ENCODE results near the gene NECTIN3. TPM values are rescaled to one million over a fixed set of nuclear protein-coding genes. Genes with fewer than 3 reads are reported as not detected.
A peak's percentile ranks its signal among the peaks of the same experiment; 100 is the strongest.

Gene NECTIN3
- total RNA-seq, 1 experiment from 2014 or later = not detected

GRCh38 chr3:111072031-111072921 is 660 bp downstream of the NECTIN3 start:
- Histone ChIP-seq H3K27ac (ENCODE audit: low read length) (no peak overlapping the region), H3K9me3 (ENCODE audit: low read length) (no peaks in the 10 kb centered on the region; the same call in 1 of the 2 replicates), H3K9me2 (replicated peaks; ENCODE audit: insufficient read depth, low read length) (no peaks in the 10 kb centered on the region; the same call in 1 of the 2 replicates), H4K20me1 (ENCODE audit: insufficient read depth, low read depth, low read length) (no peaks in the 10 kb centered on the region), H3K36me3 (ENCODE audit: insufficient read depth, low read length) (no peaks in the 10 kb centered on the region), H3K4me1 (ENCODE audit: low read length) (no peaks in the 10 kb centered on the region), H3K9ac (ENCODE audit: low read length) (no peak overlapping the region), H3K4me2 (ENCODE audit: low read depth, low read length, poor library complexity, severe bottlenecking) (no peak overlapping the region), H3K4me3 (ENCODE audit: low read length) (no peak overlapping the region), H3K27me3 (ENCODE audit: low read length) (no peaks in the 10 kb centered on the region), H2AFZ (ENCODE audit: low read length) (no peak overlapping the region), H3K79me2 (ENCODE audit: low read length) (no peaks in the 10 kb centered on the region)
- no peak for DNase-seq

DNA sequence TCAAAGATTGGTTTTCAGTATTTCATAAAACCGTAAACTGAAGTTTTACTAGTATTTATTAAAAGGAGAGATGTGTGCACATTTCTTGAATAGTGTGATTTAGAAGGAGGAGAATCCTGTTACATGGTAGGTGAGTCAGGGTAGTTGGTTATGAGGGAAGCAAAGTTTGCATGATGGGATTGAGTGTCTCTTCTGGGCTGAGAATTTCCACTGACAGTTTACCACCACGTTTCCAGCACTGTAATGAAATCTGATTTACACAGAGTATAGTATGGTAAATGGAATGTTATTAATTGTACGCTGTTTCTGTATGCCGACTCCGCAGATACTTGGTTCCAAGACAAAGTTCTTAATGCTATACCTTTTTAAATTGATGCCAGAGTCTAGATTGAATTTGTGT is 1.6 kb downstream of the NECTIN3 start:
- H3K4me1 ChIP-seq (ENCODE audit: low read length) = no peaks in the 10 kb centered on the region
- no peaks in the 10 kb centered on the region for H3K79me2 ChIP-seq (ENCODE audit: low read length)
- no peaks in the 10 kb centered on the region for H4K20me1 ChIP-seq (ENCODE audit: insufficient read depth, low read depth, low read length)
- no peaks in the 10 kb centered on the region; the same call in 1 of the 2 replicates for H3K9me3 ChIP-seq (ENCODE audit: low read length)
- no peak overlapping the region for H2AFZ ChIP-seq (ENCODE audit: low read length)
- no peaks in the 10 kb centered on the region for H3K27me3 ChIP-seq (ENCODE audit: low read length)
- H3K4me2 ChIP-seq (ENCODE audit: low read depth, low read length, poor library complexity, severe bottlenecking) = no peak overlapping the region
- no peak for DNase-seq
- H3K9me2 ChIP-seq (replicated peaks; ENCODE audit: insufficient read depth, low read length) = no peaks in the 10 kb centered on the region; the same call in 1 of the 2 replicates
- no peak overlapping the region for H3K27ac ChIP-seq (ENCODE audit: low read length)
- no peaks in the 10 kb centered on the region for H3K36me3 ChIP-seq (ENCODE audit: insufficient read depth, low read length)
- no peak overlapping the region for H3K4me3 ChIP-seq (ENCODE audit: low read length)
- H3K9ac ChIP-seq (ENCODE audit: low read length) = no peak overlapping the region

GRCh38 chr3:111076732-111077131 is 5.1 kb downstream of the NECTIN3 start:
- DNase-seq = no peak
- Histone ChIP-seq H3K9me2 (replicated peaks; ENCODE audit: insufficient read depth, low read length) (no peaks in the 10 kb centered on the region; the same call in 1 of the 2 replicates), H3K4me2 (ENCODE audit: low read depth, low read length, poor library complexity, severe bottlenecking) (no peak overlapping the region), H3K4me3 (ENCODE audit: low read length) (no peak overlapping the region), H3K79me2 (ENCODE audit: low read length) (no peaks in the 10 kb centered on the region), H4K20me1 (ENCODE audit: insufficient read depth, low read depth, low read length) (no peaks in the 10 kb centered on the region), H3K27me3 (ENCODE audit: low read length) (no peaks in the 10 kb centered on the region), H3K27ac (ENCODE audit: low read length) (no peak overlapping the region), H3K9me3 (ENCODE audit: low read length) (no peaks in the 10 kb centered on the region; the same call in 1 of the 2 replicates), H3K4me1 (ENCODE audit: low read length) (no peaks in the 10 kb centered on the region), H3K9ac (ENCODE audit: low read length) (no peak overlapping the region), H3K36me3 (ENCODE audit: insufficient read depth, low read length) (no peaks in the 10 kb centered on the region), H2AFZ (ENCODE audit: low read length) (no peak overlapping the region)

DNA sequence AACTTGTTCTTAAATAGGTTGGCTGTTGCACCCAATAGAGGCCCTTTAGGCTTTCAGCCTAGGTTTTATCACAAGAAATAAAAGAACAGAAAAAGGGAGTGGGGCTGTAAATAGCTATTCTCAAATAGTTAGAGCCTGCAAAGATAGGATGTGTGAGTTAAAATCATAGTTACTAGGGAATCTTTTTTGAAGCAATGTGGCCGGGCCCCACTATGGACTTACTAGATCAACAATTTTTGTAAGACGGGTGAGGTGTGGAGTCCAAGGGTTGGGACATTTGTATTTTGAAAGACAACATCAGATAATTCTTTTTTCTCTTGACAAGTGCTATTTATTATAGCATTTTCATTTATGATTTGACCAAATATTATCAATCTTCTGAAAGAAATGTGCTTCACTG is 5.8 kb downstream of the NECTIN3 start:
- Histone ChIP-seq H3K27me3 (ENCODE audit: low read length) (no peaks in the 10 kb centered on the region), H3K36me3 (ENCODE audit: insufficient read depth, low read length) (no peaks in the 10 kb centered on the region), H4K20me1 (ENCODE audit: insufficient read depth, low read depth, low read length) (no peaks in the 10 kb centered on the region), H2AFZ (ENCODE audit: low read length) (no peak overlapping the region), H3K4me2 (ENCODE audit: low read depth, low read length, poor library complexity, severe bottlenecking) (no peak overlapping the region), H3K27ac (ENCODE audit: low read length) (no peak overlapping the region), H3K4me1 (ENCODE audit: low read length) (no peaks in the 10 kb centered on the region), H3K9me2 (replicated peaks; ENCODE audit: insufficient read depth, low read length) (no peaks in the 10 kb centered on the region; the same call in 1 of the 2 replicates), H3K9me3 (ENCODE audit: low read length) (no peaks in the 10 kb centered on the region; the same call in 1 of the 2 replicates), H3K9ac (ENCODE audit: low read length) (no peak overlapping the region), H3K79me2 (ENCODE audit: low read length) (no peaks in the 10 kb centered on the region), H3K4me3 (ENCODE audit: low read length) (no peak overlapping the region)
- no peak for DNase-seq

DNA sequence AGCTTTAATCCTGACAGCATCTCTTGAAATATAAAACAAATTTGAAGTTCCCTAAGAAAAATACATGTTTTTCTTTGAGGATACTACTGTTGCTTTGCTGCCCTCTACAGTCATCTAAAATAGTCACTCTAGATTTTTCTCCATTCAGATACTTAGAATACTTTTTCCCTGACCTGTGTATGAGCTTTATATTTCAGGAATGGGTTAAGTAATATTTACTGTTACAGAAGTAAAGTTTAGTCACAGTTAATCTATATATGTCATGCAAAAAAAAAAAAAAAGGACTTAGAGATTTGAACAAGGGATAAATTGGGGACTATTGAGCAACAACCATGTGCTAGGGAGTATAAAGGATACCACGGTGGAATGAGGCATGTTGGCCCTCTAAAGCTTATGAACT is 8.8 kb downstream of the NECTIN3 start:
- no peaks in the 10 kb centered on the region for H3K9me3 ChIP-seq (ENCODE audit: low read length)
- no peak overlapping the region for H3K27ac ChIP-seq (ENCODE audit: low read length)

DNA sequence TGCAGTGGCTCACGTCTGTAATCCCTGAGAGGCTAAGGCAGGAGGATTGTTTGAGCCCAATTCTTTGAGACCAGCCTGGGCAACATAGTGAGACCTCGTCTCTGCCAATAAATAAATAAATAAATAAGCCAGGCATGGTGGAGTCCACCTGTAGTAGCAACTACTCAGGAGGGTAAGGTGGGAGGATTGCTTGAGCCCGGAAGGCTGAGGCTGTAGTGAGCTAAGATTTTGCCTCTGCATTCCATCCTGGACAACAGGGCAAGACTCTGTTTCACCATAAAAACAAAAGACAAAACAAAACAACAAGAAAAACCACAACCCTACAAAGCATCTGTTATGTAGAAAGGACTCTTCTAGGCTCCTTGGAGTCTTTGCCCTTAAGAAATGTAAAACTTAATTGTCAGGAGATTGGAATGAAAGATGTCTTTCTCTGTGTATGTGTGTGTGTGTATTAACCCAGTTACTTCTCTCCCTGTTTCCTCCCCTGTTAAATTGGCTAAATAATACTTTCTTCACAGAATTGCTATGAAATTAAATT is 9.5 kb downstream of the NECTIN3 start:
- no peak overlapping the region for H2AFZ ChIP-seq (ENCODE audit: low read length)
- H3K4me3 ChIP-seq (ENCODE audit: low read length) = no peak overlapping the region
- no peaks in the 10 kb centered on the region for H3K9me2 ChIP-seq (replicated peaks; ENCODE audit: insufficient read depth, low read length)
- H3K36me3 ChIP-seq (ENCODE audit: insufficient read depth, low read length) = no peaks in the 10 kb centered on the region
- H3K9ac ChIP-seq (ENCODE audit: low read length) = no peak overlapping the region
- no peaks in the 10 kb centered on the region for H3K27me3 ChIP-seq (ENCODE audit: low read length)
- no peak for DNase-seq
- no peaks in the 10 kb centered on the region for H3K79me2 ChIP-seq (ENCODE audit: low read length)
- H3K27ac ChIP-seq (ENCODE audit: low read length) = no peak overlapping the region
- H3K9me3 ChIP-seq (ENCODE audit: low read length) = no peaks in the 10 kb centered on the region
- no peak overlapping the region for H3K4me2 ChIP-seq (ENCODE audit: low read depth, low read length, poor library complexity, severe bottlenecking)
- H4K20me1 ChIP-seq (ENCODE audit: insufficient read depth, low read depth, low read length) = no peaks in the 10 kb centered on the region
- H3K4me1 ChIP-seq (ENCODE audit: low read length) = no peaks in the 10 kb centered on the region

More for the DNA sequence above, 8.8 kb downstream of the NECTIN3 start:
- Histone ChIP-seq H3K4me2 (ENCODE audit: low read depth, low read length, poor library complexity, severe bottlenecking) (no peak overlapping the region), H3K36me3 (ENCODE audit: insufficient read depth, low read length) (no peaks in the 10 kb centered on the region), H4K20me1 (ENCODE audit: insufficient read depth, low read depth, low read length) (no peaks in the 10 kb centered on the region), H2AFZ (ENCODE audit: low read length) (no peak overlapping the region), H3K9me2 (replicated peaks; ENCODE audit: insufficient read depth, low read length) (no peaks in the 10 kb centered on the region), H3K79me2 (ENCODE audit: low read length) (no peaks in the 10 kb centered on the region), H3K4me3 (ENCODE audit: low read length) (no peak overlapping the region), H3K4me1 (ENCODE audit: low read length) (no peaks in the 10 kb centered on the region), H3K9ac (ENCODE audit: low read length) (no peak overlapping the region), H3K27me3 (ENCODE audit: low read length) (no peaks in the 10 kb centered on the region)
- peak; percentile 45 for DNase-seq

- H3K4me3 ChIP-seq (ENCODE audit: low read length) = no peak overlapping the region
- H3K4me2 ChIP-seq (ENCODE audit: low read depth, low read length, poor library complexity, severe bottlenecking) = no peak overlapping the region
- H3K79me2 ChIP-seq (ENCODE audit: low read length) = no peaks in the 10 kb centered on the region
- no peak overlapping the region for H3K27ac ChIP-seq (ENCODE audit: low read length)
- no peaks in the 10 kb centered on the region for H3K4me1 ChIP-seq (ENCODE audit: low read length)
- no peak overlapping the region for H2AFZ ChIP-seq (ENCODE audit: low read length)
- H3K27me3 ChIP-seq (ENCODE audit: low read length) = no peaks in the 10 kb centered on the region
- H3K9me3 ChIP-seq (ENCODE audit: low read length) = no peaks in the 10 kb centered on the region
- H3K9me2 ChIP-seq (replicated peaks; ENCODE audit: insufficient read depth, low read length) = no peaks in the 10 kb centered on the region
- DNase-seq = no peak
- no peaks in the 10 kb centered on the region for H3K36me3 ChIP-seq (ENCODE audit: insufficient read depth, low read length)
- no peaks in the 10 kb centered on the region for H4K20me1 ChIP-seq (ENCODE audit: insufficient read depth, low read depth, low read length)
- H3K9ac ChIP-seq (ENCODE audit: low read length) = no peak overlapping the region
These were observed 13.3 kb downstream of the NECTIN3 start for GRCh38 chr3:111084911-111085310.

DNA sequence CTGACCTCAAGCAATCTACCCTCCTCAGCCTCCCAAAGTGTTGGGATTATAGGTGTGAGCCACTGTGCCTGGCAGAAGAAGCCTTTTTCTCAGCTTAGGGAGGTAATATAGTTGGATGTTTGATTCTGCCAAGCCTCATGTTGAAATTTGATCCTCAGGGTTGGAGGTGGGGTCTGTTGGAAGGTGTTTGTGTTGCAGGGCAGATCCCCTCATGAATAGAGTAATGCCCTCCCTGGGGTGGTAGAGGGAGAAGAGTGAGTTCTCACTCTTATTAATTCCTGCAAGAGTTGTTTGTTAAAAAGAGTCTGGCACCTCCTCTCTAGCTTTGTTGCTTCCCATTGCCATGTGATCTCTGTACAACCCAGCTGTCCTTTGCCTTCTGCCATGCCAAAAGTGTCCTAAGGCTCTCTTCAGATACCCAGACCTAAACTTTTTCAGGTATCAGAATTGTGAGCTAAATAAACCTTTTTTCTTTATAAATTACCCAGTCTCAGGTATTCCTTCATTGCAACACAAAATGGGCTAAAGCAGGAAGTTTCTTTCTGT is 16.4 kb downstream of the NECTIN3 start:
- Histone ChIP-seq H3K27ac (ENCODE audit: low read length) (no peak overlapping the region), H3K27me3 (ENCODE audit: low read length) (no peaks in the 10 kb centered on the region), H3K4me1 (ENCODE audit: low read length) (no peaks in the 10 kb centered on the region), H3K36me3 (ENCODE audit: insufficient read depth, low read length) (no peaks in the 10 kb centered on the region), H3K9ac (ENCODE audit: low read length) (no peak overlapping the region), H3K79me2 (ENCODE audit: low read length) (no peaks in the 10 kb centered on the region), H3K9me2 (replicated peaks; ENCODE audit: insufficient read depth, low read length) (no peaks in the 10 kb centered on the region), H3K4me3 (ENCODE audit: low read length) (no peak overlapping the region), H3K4me2 (ENCODE audit: low read depth, low read length, poor library complexity, severe bottlenecking) (no peak overlapping the region), H4K20me1 (ENCODE audit: insufficient read depth, low read depth, low read length) (no peaks in the 10 kb centered on the region), H3K9me3 (ENCODE audit: low read length) (no peaks in the 10 kb centered on the region), H2AFZ (ENCODE audit: low read length) (no peak overlapping the region)
- DNase-seq = no peak

Data from Karpas-422 (cell line).